Stimulated activated CD8-positive, alpha-beta memory T cell treated with anti-CD3 and anti-CD28 coated beads, Interleukin-7, amount 100 ng/mL, for 1 hour (primary cell): ENCODE data around the gene HSFX4.
"Not testable (repeated sequence)": the region's sequence is repeated elsewhere in the genome, so short reads cannot be mapped to it uniquely, and the experiment has no call there.

Source experiments
- DNase-seq, 2 donors: peaks; one replicate each; pipeline ENCODE4 v3.0.0-alpha.2; 2020; ENCODE audit warnings: low read depth in 2 of 2

The HSFX4 gene

DNA sequence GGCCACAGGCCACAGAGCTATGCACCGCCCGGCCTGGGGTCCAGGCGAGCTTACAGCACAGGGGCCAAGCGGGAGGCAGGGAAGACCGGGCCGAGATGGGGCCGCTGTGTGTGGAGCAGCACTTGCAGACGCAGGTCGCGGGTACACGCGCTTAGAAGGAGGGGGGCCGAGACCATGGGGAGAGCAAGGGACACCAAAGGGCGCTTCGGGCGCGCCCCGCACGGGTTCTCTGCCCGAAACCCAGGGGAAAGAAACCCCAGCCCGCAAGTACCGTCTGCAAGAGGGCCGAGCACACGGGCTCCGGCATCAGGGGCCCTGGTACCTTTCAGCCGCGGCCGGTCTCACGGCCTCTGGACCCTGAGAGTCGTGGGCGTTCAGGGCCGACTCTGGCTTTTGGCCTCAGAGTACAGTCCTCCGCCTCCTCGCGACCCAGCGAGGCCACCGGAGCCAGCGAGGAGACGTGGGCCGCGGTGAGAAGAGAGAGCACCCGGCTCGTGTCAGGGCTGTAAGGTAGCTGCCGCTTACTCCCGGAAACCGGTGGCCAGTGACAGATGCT, 8.6 kb downstream of the HSFX4 start:
- DNase-seq, result no peak

DNA sequence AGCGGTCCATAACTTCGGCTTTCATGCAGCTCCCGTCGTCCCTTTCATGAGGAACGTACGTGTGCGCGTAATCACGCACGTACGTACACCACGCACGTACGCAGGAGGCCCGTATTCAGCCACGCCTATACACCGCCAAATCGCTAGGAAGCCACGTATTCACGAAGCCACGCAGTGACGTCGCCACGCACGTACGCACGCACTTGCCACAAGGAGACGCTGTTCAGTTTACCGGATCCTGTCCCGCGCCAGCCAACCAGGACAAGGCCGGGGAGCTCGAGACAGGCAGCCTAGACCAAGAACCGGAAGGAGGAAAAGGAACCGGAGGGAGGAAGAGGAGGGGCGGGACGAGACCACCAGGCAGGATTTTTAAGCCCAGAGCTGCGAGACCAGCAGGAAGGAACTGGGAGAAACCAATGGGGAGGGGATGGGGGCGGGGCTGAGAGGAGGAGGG, 9.1 kb downstream of the HSFX4 start, which contains the start of gene EOLA2:
EOLA2 (minus strand) TSS at position 65 of the 454 bp plus-strand sequence. CDS start 4,617 bp downstream, outside the sequence.
- DNase-seq, result peak; percentile 75 to 80

DNA sequence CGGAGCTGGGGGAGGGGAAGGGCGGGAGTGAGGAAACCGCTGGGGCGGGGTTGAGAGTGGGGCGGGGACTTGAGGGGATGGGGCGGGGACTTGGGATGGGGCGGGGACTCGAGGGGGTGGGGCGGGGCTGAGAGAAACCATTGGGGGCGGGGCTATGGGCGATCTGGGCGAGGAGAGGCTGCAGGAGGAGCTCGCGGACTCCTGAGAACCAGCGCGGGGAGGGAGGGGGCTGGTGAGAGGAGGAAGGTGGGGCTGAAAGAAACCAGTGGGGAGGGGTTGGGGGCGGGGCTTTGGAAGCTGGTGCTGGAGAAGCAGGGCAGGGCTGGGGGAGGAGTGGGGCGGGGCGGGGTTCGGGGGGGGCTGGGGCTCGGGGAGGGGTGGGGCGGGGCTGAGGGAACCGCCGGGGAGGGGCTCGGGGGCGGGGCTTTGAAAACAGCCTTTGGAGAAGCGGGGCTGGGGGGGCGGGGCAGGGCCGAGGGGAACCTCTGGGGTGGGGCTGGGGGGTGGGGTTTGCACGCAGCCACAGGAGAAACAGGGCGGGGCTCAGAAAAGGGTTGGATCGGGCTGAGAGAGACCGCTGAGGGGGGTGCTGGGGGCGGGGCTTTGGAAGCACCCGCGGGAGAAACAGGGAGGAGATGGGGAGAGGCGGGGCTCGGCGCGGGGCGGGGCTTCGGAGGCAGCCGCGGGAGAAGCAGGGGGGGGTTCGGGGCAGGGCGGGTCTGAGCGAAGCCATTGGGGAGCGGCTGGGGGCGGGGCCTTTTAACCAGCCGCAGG, 9.7 kb downstream of the HSFX4 start:
- peak; percentile 69 to 70 for DNase-seq

DNA sequence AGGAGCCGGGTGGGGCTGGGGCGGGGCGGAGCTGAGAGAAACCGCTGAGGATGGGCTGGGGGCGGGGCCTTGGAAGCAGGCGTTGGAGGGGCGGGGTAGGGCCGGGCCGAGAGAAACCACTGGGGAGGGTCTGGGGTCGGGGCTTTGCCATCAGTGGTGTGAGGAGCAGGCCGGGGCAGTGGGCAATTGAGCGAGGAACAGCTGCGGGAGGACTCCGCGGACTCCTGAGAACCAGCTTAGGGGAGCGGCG, 10.2 kb downstream of the HSFX4 start:
- no peak for DNase-seq

DNA sequence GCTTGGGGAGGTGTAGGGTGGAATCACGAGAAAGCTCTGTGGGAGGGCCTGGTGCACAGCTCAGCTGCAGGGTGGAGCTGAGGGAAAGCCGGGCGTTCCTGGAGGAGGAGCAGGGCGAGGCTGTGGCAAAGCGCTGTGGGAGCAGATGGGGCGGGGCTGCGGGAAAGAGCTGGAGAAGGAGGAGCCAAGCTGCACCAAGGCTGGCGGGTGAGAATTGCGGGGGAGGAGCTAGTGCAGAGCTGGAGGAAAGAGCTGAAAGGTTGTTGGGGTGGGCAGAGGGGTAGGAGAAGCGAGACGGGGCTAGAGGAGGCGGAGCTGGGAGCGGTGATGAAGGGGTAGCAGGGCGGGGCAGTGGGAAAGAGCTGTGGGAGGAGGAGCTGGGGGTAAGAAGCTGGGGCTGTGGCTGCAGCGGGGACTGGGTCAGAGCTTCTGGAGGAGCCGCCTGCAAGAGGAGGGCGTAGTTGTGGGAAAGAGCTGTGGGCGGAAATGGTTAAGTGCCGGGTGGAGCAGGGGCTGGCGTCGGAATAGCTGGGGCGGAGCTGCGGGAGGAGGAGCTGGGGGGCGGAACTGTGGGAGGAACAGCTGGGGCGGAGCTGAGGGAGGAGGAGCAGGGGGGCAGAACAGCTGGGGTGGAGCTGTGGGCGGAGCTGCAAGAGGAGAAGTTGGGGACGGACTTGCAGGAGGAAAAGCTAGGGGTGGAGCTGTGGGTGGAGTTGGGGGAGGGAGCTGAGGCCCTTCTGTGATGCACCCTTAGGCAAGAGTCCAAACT, 10.7 kb downstream of the HSFX4 start:
- peak; percentile 75 to 76 for DNase-seq

DNA sequence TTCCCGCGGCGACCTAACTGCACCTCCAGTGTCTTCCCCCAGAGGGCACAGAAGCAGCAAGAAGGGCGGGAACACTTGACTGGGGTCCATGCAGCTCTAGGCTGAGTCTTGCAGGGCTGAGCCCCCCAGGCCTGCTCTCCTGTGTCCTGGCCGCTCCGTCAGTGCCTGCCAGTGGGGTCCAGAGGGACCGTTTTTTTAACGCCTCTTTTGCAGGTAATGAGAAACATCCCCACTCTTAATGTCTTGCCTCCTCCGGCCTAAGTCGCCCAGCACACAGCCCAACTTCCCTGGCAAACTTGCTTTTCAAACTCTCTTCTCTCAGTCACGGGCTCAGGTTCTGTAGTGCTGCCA, 11.3 kb downstream of the HSFX4 start:
- DNase-seq, result not testable (repeated sequence)

DNA sequence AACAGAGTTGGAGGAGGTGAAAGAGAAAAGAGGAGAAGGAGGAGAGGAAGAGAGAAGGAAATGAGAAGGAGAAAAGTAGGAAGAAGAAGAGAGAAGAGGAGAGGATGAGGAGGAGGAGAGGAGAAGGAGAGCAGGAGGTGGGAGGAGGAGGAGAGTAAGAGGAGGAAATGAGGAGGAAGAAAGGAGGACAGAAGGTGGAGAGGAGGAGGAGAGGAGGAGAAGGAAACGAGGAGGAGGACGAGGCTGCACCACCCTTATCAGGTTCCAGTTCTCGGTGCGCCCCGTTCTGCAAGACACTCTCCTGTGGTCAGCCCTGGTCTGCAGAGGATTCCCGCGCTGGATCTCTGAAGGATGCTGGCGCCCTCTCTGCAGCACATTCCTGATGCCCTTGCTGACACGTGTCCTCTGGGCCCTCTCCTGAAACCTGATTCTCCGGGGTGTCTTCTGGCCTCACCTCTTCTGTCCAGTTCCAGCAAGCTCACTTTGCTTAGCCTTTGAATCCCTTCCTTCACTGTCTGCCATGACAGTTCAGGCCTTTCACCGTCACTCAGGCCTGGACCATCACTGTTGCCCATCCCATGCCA, 15.8 kb downstream of the HSFX4 start:
- not testable (repeated sequence) for DNase-seq

DNA sequence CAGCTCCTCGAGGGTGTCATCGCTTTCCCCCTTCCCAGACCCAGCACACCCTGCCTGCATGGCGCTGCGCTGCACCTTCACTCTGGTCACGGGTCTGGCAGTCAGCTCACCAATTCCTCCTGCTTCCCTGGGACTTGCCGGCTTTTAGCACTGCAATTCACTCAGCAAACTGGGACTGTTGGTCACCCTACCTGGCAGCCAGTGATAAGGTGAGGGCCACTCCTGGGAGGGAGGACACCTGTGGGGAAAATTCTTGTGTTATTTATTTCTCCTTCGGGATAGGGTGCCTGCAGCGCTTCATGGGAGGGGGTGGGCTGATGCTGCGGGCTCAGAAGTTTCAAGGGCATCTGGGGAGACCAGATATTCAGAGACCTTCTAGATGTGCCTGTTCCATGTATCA, 16.4 kb downstream of the HSFX4 start:
- not testable (repeated sequence) for DNase-seq

DNA sequence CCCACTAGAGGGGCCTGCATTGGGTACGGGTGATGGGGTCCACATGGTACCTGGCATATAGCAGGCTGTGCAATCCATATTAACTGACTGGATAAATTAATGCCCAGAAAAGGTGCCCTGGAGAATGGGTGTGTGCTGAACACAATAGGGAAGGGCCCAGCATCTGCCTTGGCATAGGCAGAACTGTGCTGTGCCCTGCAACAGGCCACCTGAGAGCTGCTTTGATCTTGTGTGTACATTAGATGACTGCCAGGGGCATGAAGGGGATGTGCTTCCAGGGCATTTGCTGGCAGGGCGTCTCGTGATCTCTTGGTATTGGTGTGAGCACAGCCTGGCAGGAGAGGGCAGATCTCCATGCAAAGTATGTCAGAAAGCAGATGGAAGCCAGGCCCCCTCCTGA, 17.6 kb downstream of the HSFX4 start:
- not testable (repeated sequence) for DNase-seq

DNA sequence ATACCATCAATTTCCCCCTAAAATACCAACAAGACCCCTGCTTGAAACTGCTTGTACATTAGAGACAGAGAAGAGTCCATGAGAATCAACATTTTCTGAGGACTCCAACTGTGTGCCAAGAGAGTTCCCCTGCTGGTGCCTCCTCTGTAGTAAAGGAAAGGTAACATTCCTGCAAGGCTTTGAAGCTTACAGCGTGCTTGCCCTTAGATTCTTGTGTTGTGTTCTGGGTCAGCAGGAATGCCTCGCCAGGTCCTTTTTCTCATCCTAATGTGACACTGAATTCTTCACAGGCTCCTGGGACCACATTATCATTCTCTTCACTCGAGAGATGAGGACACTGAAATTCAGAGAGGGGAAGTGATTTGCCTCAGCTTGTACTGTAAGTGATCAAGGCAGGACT, 18.6 kb downstream of the HSFX4 start:
- DNase-seq, result no peak

DNA sequence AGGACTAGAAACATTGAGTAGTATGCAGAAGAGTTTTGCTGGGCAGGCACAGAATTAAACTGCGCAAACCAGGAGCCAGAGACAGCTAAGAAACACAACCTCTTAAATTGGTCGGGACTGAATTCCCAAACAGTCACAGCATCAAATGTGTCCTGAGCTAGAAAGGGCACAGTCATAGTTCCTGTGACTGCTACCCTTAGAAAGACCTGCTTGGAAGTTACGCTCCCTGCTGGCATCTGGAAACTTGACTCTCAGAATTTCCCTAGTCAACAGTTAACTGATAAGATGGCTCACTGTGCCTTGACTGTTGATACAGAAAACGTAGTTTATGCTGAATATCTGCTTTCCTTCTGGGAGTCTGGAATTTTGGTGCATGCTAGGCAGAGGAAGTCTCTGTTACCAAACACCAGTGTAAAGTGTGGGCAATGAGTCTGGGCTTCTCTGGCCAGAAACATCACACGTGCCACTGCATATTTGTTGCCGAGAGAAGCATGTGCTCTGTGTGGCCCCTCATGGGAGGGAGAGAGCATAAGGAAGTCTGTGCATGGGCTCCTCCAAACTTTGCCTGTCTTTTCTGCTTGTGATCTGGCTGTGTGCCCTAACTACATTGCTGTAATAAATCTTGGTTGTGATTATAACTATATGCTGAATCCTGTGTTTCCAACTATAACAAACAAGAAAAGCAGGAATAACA, 20.5 kb downstream of the HSFX4 start:
- DNase-seq, result no peak

DNA sequence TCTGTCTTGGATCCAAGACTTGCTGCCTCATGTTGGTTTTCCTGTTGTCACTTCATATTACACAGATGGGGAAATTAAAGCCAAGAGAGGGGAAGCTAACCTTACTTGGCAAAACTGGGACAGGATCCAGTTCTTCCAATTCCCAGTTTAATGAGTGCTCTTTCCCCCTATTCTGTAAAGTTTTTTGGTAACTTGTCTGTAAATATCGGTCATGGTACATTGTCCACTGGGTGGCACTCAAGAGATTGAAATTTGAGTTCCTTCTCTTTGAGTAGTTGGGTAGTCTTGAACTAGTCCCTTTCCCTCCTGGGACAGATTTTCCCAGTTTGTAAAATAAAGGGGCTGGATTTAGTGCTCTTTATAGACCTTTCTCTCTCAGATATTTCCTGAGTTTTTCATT, 21.3 kb downstream of the HSFX4 start:
- no peak for DNase-seq

DNA sequence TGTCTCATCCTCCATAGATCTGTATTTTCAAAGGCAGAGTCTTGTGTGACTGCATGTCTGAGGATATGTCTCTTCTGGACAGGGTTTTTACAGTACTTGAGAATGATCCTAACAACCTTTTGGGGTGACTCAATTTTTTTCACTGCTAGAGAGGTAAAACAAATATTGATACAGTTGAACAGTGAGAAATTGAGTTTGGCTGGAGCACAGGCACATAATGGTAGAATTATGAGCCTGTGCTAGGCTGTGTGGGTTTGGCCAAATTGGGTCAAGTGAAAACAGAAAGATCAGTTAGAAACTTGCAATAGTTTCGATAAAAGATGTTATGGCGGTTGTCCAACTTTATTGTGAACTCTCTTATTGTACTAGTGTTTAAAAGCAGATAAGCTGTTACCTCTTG, 32.2 kb downstream of the HSFX4 start:
- no peak for DNase-seq

DNA sequence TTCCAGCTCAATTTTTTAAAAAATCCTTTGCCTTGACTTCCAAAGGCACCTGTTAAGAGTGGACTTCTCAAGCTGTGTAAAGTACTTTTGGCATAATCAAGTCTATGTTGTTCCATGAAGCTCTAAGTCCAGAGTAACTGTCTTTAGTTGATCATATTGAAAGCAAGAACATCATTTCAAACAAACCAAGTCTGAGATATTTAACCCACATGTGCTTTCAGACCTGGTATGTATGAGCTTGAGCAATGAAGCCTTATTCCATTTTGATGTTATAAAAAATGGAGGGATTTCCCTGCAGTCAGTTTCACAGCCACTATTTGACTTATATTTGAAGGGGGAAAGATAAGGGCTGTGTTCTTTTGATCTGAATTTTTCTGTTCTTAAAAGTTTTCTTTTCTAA, 32.6 kb downstream of the HSFX4 start:
- no peak for DNase-seq

DNA sequence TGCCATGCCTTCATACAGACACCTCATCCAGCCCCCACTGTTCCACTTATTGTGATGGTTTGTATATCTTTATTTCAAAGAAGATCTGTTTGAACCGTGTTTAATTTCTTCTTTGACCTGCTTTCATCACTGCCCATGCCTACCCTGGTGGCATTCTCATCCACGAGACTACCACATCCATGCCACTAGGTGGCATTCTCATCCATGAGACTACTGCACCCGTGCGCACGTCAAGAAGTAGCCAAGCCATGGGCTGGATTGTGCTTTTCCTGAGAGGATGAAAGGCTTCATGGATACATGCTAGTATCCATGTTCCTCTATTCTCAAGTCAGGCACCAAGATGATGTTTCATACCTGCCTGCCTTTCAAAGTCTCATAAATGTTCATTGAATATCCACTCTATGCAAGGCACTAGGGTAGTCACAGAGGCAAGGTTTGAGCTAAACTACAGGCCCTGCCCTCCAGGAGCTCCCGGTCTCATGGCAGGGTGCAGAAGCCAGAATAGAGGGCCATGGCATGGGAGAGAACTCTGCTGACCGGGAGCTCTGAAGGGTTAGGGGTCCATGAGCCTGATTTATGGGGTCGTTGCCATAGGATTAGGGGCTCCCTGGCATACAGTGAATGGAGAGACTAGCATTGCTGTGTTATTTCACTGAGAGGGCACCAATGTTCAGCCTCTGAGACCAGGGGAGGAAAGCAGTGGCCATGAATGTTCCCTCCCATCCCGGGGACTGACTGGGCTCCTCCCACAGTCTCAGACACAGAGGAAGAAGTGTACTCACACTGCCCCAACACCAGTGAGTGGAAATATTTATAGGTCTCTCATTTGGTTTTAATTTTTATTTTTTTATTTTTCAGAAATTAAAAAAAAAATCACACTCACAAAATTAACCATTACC, 33.7 kb downstream of the HSFX4 start:
- DNase-seq, result no peak

DNA sequence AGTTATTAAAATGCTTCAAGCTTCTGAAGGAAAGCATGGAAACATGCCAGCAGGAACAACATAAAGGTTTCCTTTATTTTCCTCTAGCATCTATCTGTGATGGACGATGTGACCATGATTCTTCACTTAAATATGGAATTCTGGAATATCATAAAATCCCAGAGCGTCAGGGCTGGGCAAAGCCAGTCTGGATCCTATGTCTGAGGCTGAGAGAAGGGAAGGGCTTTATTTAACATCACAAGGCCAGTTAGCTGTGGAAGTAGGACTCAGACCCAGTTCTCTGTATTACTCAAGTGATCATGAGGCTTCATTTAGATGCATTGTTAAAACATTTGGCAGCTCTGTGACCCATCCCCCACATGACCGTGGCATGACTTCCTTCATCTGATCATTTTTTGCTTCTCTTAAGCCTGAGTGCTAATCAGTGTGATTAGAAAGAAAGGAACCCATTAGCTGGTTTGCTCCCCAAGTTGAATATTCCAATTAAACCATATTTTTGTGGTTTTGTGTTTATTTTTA, 49.8 kb downstream of the HSFX4 start:
- DNase-seq, result no peak
